HEK293 (cell line): ENCODE data around the gene MTARC1.
A peak's percentile ranks its signal among the peaks of the same experiment; 100 is the strongest.

ENCODE experiments used
- CTCF ChIA-PET: fragments of 350-600 bp; formaldehyde crosslinking; extraction: SDS; loops from one replicate; lab custom pipeline; 2021; ENCODE audit warnings: antibody characterized with exemption; lab: Yijun Ruan, JAX
- POLR2A ChIA-PET: fragments of 300-600 bp; formaldehyde crosslinking; extraction: SDS; loops from one replicate; lab custom pipeline; 2020; ENCODE audit warnings: antibody characterized with exemption, inconsistent platforms; lab: Yijun Ruan, JAX
- H3K27ac ChIP-seq: fragments of 200-500 bp; sonication (Bioruptor generic); 2 replicates; pipeline ENCODE4 v1.5.1; 2014; ENCODE audit warnings: low read depth, low read length, control low read depth, inconsistent platforms; ENCODE audit errors: extremely low read depth
- H3K36me3 ChIP-seq, 2 experiments: fragments of 200-500 bp in 1 of 2; sonication (Bioruptor generic) in 1 of 2; 1 replicate in 1 of 2; 2 replicates in 1 of 2; pipeline ENCODE4 v1.5.1; 2014 to 2017; ENCODE audit warnings: inconsistent platforms in 2 of 2, low read length in 2 of 2; ENCODE audit not compliant: control insufficient read depth in 2 of 2, insufficient read depth in 1 of 2
- H3K4me1 ChIP-seq: fragments of 200-500 bp; sonication (Bioruptor generic); 2 replicates; pipeline ENCODE4 v1.5.1; 2014; ENCODE audit warnings: mild to moderate bottlenecking, low read length, inconsistent platforms; ENCODE audit not compliant: control insufficient read depth, insufficient read depth
- H3K4me3 ChIP-seq: 2 replicates; pipeline ENCODE4 v1.5.1; 2011; ENCODE audit warnings: low read depth, mild to moderate bottlenecking, control low read depth, low read length, moderate library complexity
- H3K9me3 ChIP-seq: fragments of 200-500 bp; sonication (Bioruptor generic); 2 replicates; pipeline ENCODE4 v1.5.1; 2014; ENCODE audit warnings: low read depth, low read length, inconsistent platforms; ENCODE audit not compliant: control insufficient read depth, insufficient read depth
- AEBP2 ChIP-seq: fragments of 450-650 bp; formaldehyde crosslinking; IDR thresholded peaks from 2 replicates; pipeline ENCODE4 v1.5.1; 2016; ENCODE audit warnings: missing biosample characterization, missing genetic modification characterization, borderline replicate concordance
- ATF2 ChIP-seq: fragments of 450-650 bp; formaldehyde crosslinking; IDR thresholded peaks from 2 replicates; pipeline ENCODE4 v1.5.1; 2016; ENCODE audit warnings: missing biosample characterization, missing genetic modification characterization, low read depth
- HOXD13 ChIP-seq: sonication (generic); formaldehyde crosslinking; IDR thresholded peaks from 2 replicates; pipeline ENCODE4 v1.8.0; 2022; ENCODE audit warnings: missing genetic modification reagents, borderline replicate concordance
- IKZF3 ChIP-seq: fragments of 450-650 bp; IDR thresholded peaks from 2 replicates; pipeline ENCODE4 v1.5.0; 2018; ENCODE audit warnings: missing biosample characterization, mild to moderate bottlenecking, missing genetic modification characterization, moderate library complexity
- KLF16 ChIP-seq: fragments of 450-650 bp; formaldehyde crosslinking; IDR thresholded peaks from 2 replicates; pipeline ENCODE4 v1.5.1; 2017; ENCODE audit warnings: missing biosample characterization, missing genetic modification characterization
- KLF17 ChIP-seq: fragments of 450-650 bp; formaldehyde crosslinking; IDR thresholded peaks from 2 replicates; pipeline ENCODE4 v1.5.1; 2016; ENCODE audit warnings: missing biosample characterization, missing genetic modification characterization
- PBX3 ChIP-seq: sonication (generic); formaldehyde crosslinking; IDR thresholded peaks from 2 replicates; pipeline ENCODE4 v1.8.1; 2022; ENCODE audit warnings: mild to moderate bottlenecking, moderate library complexity, missing genetic modification reagents
- ZNF174 ChIP-seq: fragments of 450-650 bp; formaldehyde crosslinking; IDR thresholded peaks from 2 replicates; pipeline ENCODE4 v1.5.0; 2017; ENCODE audit warnings: missing biosample characterization, mild to moderate bottlenecking, missing genetic modification characterization
- ZNF221 ChIP-seq: fragments of 450-650 bp; formaldehyde crosslinking; IDR thresholded peaks from 2 replicates; pipeline ENCODE4 v1.5.1; 2017; ENCODE audit warnings: missing biosample characterization, missing genetic modification characterization, borderline replicate concordance
- ZNF335 ChIP-seq: fragments of 450-650 bp; formaldehyde crosslinking; conservative IDR thresholded peaks from 2 replicates; pipeline ENCODE4 v1.5.1; 2016; ENCODE audit warnings: missing biosample characterization, missing genetic modification characterization
- ZNF404 ChIP-seq: fragments of 450-650 bp; formaldehyde crosslinking; IDR thresholded peaks from 2 replicates; pipeline ENCODE4 v1.5.1; 2017; ENCODE audit warnings: missing biosample characterization, missing genetic modification characterization
- ZNF433 ChIP-seq: fragments of 450-650 bp; formaldehyde crosslinking; IDR thresholded peaks from 2 replicates; pipeline ENCODE4 v1.5.1; 2016; ENCODE audit warnings: missing biosample characterization, missing genetic modification characterization, low read depth
- ZNF514 ChIP-seq: fragments of 450-650 bp; formaldehyde crosslinking; IDR thresholded peaks from 2 replicates; pipeline ENCODE4 v1.5.1; 2016; ENCODE audit warnings: missing biosample characterization, missing genetic modification characterization
- ZNF530 ChIP-seq: fragments of 450-650 bp; formaldehyde crosslinking; IDR thresholded peaks from 2 replicates; pipeline ENCODE4 v1.5.1; 2016; ENCODE audit warnings: low read depth, missing biosample characterization, missing genetic modification characterization
- ZNF596 ChIP-seq: fragments of 450-650 bp; IDR thresholded peaks from 2 replicates; pipeline ENCODE4 v1.5.0; 2018; ENCODE audit warnings: missing biosample characterization, mild to moderate bottlenecking, missing genetic modification characterization, moderate library complexity
- ZNF660 ChIP-seq: fragments of 450-650 bp; IDR thresholded peaks from 2 replicates; pipeline ENCODE4 v1.5.1; 2018; ENCODE audit warnings: missing biosample characterization, mild to moderate bottlenecking, missing genetic modification characterization
- ZNF792 ChIP-seq: fragments of 450-650 bp; formaldehyde crosslinking; IDR thresholded peaks from 2 replicates; pipeline ENCODE4 v1.5.1; 2016; ENCODE audit warnings: missing biosample characterization, missing genetic modification characterization
- TF ChIP-seq, protein P1 (sequence below): fragments of 450-650 bp; formaldehyde crosslinking; IDR thresholded peaks from 2 replicates; pipeline ENCODE4 v1.5.1; 2016; ENCODE audit warnings: missing biosample characterization, missing genetic modification characterization

MTARC1 gene

GRCh38 chr1:220748936-220749335, 37.8 kb upstream of the MTARC1 start:
- CTCF ChIA-PET, result interaction anchor here (0.7 to 5.1 kb wide), 4 partner anchors 15 to 387 kb away, joined by 3 to 32 read pairs (median 8); no protein-coding TSS in a partner anchor

DNA sequence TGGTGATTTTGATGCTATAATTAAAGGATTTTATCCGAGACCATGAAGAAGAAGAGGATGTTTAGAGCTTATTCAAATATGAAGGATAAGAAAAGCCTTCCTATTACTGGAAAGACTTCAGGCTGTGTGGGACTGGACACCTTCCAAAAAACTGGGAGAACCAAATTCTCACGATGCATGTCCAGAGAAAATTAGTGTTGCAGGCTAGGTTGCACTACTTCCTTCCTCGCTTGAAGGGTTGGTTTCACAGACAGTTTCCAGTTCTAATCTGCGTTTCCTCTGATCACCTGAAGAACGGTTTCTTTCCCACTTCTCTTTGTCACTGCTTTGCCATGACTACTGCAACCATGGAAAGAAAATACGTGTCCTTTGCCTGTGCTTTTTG, 36.6 kb upstream of the MTARC1 start:
- Histone ChIP-seq H3K4me3 (no peak overlapping the region), H3K9me3 (no peaks in the 10 kb centered on the region), H3K4me1 (0 out of 2 replicates have a peak, but pooled peaks cover 10% of the 10 kb centered on the region), H3K36me3 (peaks cover under 1 to 13% of the 10 kb centered on the region in 2 experiments; a peak in 2 of 3 replicates), H3K27ac (no peak overlapping the region)
- ChIA-PET POLR2A (no interaction called here), CTCF (interaction anchor here (1.2 to 5.1 kb wide), 3 partner anchors 16 to 54 kb away, joined by 4 to 32 read pairs (median 4); no protein-coding TSS in a partner anchor)
- no peak for TF ChIP-seq KLF16 (tag by site-specific recombination)
- TF ChIP-seq IKZF3 (tag by site-specific recombination), result 0 out of 2 replicates have a peak, but pooled peaks have one; percentile 6

More at GRCh38 chr1:220748936-220749335, 37.8 kb upstream of the MTARC1 start:
- peak overlapping the region; percentile 71 for H3K4me3 ChIP-seq
- H3K4me1 ChIP-seq, result 0 out of 2 replicates have a peak, but pooled peaks cover 10% of the 10 kb centered on the region
- H3K9me3 ChIP-seq, result no peaks in the 10 kb centered on the region
- peaks cover 0 to under 1% of the 10 kb centered on the region in 2 experiments; a peak in 1 of 3 replicates for H3K36me3 ChIP-seq
- POLR2A ChIA-PET, result interaction anchor here (0.6 to 2.8 kb wide), 4 partner anchors 16 to 525 kb away, joined by 3 to 19 read pairs (median 6); no protein-coding TSS in a partner anchor
- H3K27ac ChIP-seq, result peak overlapping the region; percentile 86; the same call in 1 of the 2 replicates
- TF ChIP-seq HOXD13 (CRISPR knock-in tag) (no peak), ZNF335 (peak; percentile 6; the same call in 1 of the 2 replicates)

- TF ChIP-seq ZNF530 (tag by site-specific recombination) (no peak), ZNF792 (tag by site-specific recombination) (no peak)
- H3K27ac ChIP-seq, result no peak overlapping the region
- H3K4me3 ChIP-seq, result no peak overlapping the region
- ChIA-PET POLR2A (no interaction called here), CTCF (interaction anchor here (0.5 to 5.1 kb wide), 5 partner anchors 17 to 1013 kb away, joined by 3 to 32 read pairs (median 3); no protein-coding TSS in a partner anchor)
- peaks cover 10 to 23% of the 10 kb centered on the region in 2 experiments; a peak in 2 of 3 replicates for H3K36me3 ChIP-seq
- H3K9me3 ChIP-seq, result no peaks in the 10 kb centered on the region
- H3K4me1 ChIP-seq, result 0 out of 2 replicates have a peak, but pooled peaks cover 10% of the 10 kb centered on the region
Measured at GRCh38 chr1:220751111-220751510, 35.6 kb upstream of the MTARC1 start.

DNA sequence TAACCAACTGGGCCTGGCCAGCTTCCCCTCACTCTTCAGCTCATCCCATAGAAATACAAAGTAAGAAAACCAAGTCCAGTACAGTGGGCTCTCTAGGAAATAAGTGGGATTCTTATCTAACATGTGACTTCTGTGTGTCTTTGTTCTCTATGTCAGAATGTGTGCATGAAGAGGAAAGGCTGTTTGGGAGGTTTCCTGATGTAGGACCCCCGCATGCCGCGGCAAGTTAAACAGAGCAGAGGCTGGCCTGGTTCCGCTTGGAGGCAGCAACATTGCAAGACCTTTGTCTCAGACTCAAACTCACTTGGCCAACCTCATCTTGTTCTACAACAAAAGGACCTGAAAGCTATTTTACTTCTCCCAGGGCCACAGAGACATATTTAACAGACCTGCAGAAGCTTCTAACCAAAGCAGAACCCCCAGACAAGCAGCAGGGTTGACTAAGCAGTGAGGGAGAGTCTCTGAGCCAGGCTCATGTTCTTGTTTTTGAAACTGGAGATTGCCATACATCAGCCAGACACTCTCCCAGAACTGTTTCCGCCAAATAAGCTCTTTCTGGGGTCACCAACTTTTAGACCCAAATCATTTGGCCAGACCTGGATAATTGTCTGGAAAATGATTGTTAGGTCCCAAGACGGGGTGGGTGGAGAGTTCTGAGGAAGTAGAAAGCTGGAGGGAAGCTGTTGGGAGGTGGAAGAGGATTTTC, 32.3 kb upstream of the MTARC1 start:
- 0 out of 2 replicates have a peak, but pooled peaks cover 7% of the 10 kb centered on the region for H3K4me1 ChIP-seq
- no peak overlapping the region for H3K4me3 ChIP-seq
- ChIA-PET POLR2A (no interaction called here), CTCF (interaction anchor here (0.8 to 1.3 kb wide), 2 partner anchors 20 to 21 kb away, joined by 3 to 6 read pairs; no protein-coding TSS in a partner anchor)
- no peaks in the 10 kb centered on the region for H3K9me3 ChIP-seq
- peaks cover 20 to 36% of the 10 kb centered on the region in 2 experiments for H3K36me3 ChIP-seq
- H3K27ac ChIP-seq, result no peak overlapping the region
- TF ChIP-seq ZNF660 (tag by site-specific recombination) (no peak), ZNF404 (tag by site-specific recombination) (no peak), ZNF433 (tag by site-specific recombination) (no peak), ZNF514 (tag by site-specific recombination) (no peak), AEBP2 (no peak), HOXD13 (CRISPR knock-in tag) (no peak), ZNF174 (tag by site-specific recombination) (no peak), ZNF221 (tag by site-specific recombination) (no peak), PBX3 (no peak), KLF16 (tag by site-specific recombination) (no peak), KLF17 (no peak), ZNF596 (tag by site-specific recombination) (no peak), ATF2 (tag by site-specific recombination) (no peak)
- TF ChIP-seq, protein P1, sequence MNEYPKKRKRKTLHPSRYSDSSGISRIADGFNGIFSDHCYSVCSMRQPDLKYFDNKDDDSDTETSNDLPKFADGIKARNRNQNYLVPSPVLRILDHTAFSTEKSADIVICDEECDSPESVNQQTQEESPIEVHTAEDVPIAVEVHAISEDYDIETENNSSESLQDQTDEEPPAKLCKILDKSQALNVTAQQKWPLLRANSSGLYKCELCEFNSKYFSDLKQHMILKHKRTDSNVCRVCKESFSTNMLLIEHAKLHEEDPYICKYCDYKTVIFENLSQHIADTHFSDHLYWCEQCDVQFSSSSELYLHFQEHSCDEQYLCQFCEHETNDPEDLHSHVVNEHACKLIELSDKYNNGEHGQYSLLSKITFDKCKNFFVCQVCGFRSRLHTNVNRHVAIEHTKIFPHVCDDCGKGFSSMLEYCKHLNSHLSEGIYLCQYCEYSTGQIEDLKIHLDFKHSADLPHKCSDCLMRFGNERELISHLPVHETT (tag by site-specific recombination), result no peak
